Spleen (tissue), 7 donors: Measurements from ENCODE around the gene PTPN14.

Experiments
- CTCF ChIP-seq, 11 experiments: fragments of 200-600 bp in 7 of 11; fragments of 450-650 bp in 4 of 11; sonication (generic) in 4 of 11; IDR thresholded peaks in 8 of 11; conservative IDR thresholded peaks in 3 of 11; 1 replicate in 7 of 11; 2 replicates in 4 of 11; pipeline versions ENCODE4 v1.4.0 to v1.8.0; 2016 to 2021; ENCODE audit warnings: antibody characterized with exemption in 11 of 11, inconsistent platforms in 4 of 11, mild to moderate bottlenecking in 1 of 11
- POLR2A ChIP-seq, 3 donors: fragments of 450-650 bp; IDR thresholded peaks; one replicate each; pipeline ENCODE4 v1.5.1; 2017; ENCODE audit warnings: antibody characterized with exemption in 3 of 3, mild to moderate bottlenecking in 1 of 3
- POLR2AphosphoS5 ChIP-seq, 3 donors: sonication (generic); formaldehyde crosslinking; IDR thresholded peaks; one replicate each; pipeline ENCODE4 v1.5.1; 2017; ENCODE audit warnings: antibody characterized with exemption in 3 of 3
- donor health status: DM: no; HTN: no; CAD: no; lungs with moderate emphysema.
- donor health status: DM: no; HTN: no; CAD: no.
- donor health status: DM: no; HTN: no; CAD: no.

- TF ChIP-seq CTCF (IDR thresholded peaks at IDR 0.05 in 8 of 11, conservative IDR thresholded peaks at IDR 0.05 in 3 of 11), result no peak
- no peak for TF ChIP-seq POLR2A (IDR thresholded peaks at IDR 0.05)
- TF ChIP-seq POLR2AphosphoS5 (IDR thresholded peaks at IDR 0.05), result no peak
These were observed 233.0 kb downstream of the PTPN14 start for GRCh38 chr1:214318356-214318755.
